H1 (cell line): ENCODE data around the gene CAPN10. TPM values are rescaled to one million over a fixed set of nuclear protein-coding genes. Genes with fewer than 3 reads are reported as not detected.

ENCODE experiments used
- CTCF ChIA-PET: fragments of 300-600 bp; sonication (Branson Sonifier 250); formaldehyde crosslinking; loops from one replicate; lab custom pipeline; 2021; ENCODE audit not compliant: partially characterized antibody; lab: Charles Lee
- POLR2A ChIA-PET: fragments of 300-600 bp; sonication (Branson Sonifier 250); formaldehyde crosslinking; loops from one replicate; lab custom pipeline; 2021; ENCODE audit warnings: inconsistent platforms; ENCODE audit not compliant: partially characterized antibody; lab: Charles Lee
- DNase-seq, 2 experiments: peaks; one replicate each; pipeline versions ENCODE4 v3.0.0 to v3.0.0-alpha.2; 2010 to 2022; ENCODE audit warnings: low spot score in 2 of 2, low read depth in 1 of 2, mixed read lengths in 1 of 2
- FAIRE-seq: peaks from 2 replicates; lab custom pipeline; 2011; peaks lifted over from hg19 to GRCh38; lab: Jason Lieb, UNC
- H2AFZ ChIP-seq: 2 replicates; pipeline ENCODE4 v1.8.1; 2012; ENCODE audit warnings: low read length, inconsistent platforms
- H2AK5ac ChIP-seq: 2 replicates; pipeline ENCODE4 v1.6.1; 2013; ENCODE audit warnings: low read depth, low read length
- H2BK120ac ChIP-seq: replicated peaks from 2 replicates; pipeline ENCODE3; 2013; ENCODE audit warnings: low read depth, low read length, inconsistent platforms
- H2BK12ac ChIP-seq: 2 replicates; pipeline ENCODE4 v1.6.1; 2013; ENCODE audit warnings: low read depth, low read length
- H2BK15ac ChIP-seq: 2 replicates; pipeline ENCODE4 v1.6.1; 2013; ENCODE audit warnings: low read length
- H2BK20ac ChIP-seq: 2 replicates; pipeline ENCODE4 v1.6.1; 2013; ENCODE audit warnings: low read length
- H2BK5ac ChIP-seq: 2 replicates; pipeline ENCODE4 v1.6.1; 2013; ENCODE audit warnings: low read depth, low read length
- H3K14ac ChIP-seq: 2 replicates; pipeline ENCODE4 v1.6.1; 2013; ENCODE audit warnings: inconsistent platforms; ENCODE audit not compliant: insufficient read length
- H3K18ac ChIP-seq: 2 replicates; pipeline ENCODE4 v1.6.1; 2013; ENCODE audit warnings: low read length; ENCODE audit errors: extremely low read depth
- H3K23ac ChIP-seq: 2 replicates; pipeline ENCODE4 v1.6.1; 2013; ENCODE audit warnings: inconsistent platforms; ENCODE audit not compliant: insufficient read length
- H3K23me2 ChIP-seq: 2 replicates; pipeline ENCODE4 v1.6.1; 2013; ENCODE audit warnings: low read depth, low read length
- H3K27ac ChIP-seq: 2 replicates; pipeline ENCODE4 v1.6.1; 2011; ENCODE audit warnings: low read depth, low read length, inconsistent platforms
- H3K27me3 ChIP-seq, 4 experiments: replicated peaks in 1 of 4; 1 replicate in 1 of 4; 2 replicates in 3 of 4; pipeline versions ENCODE4 v1.6.1 to v1.8.1; 2011 to 2013; ENCODE audit warnings: low read length in 3 of 4, mild to moderate bottlenecking in 3 of 4, inconsistent platforms in 2 of 4, mixed read lengths in 2 of 4, moderate library complexity in 1 of 4; ENCODE audit not compliant: control insufficient read depth in 3 of 4, insufficient read depth in 3 of 4; ENCODE audit errors: extremely low read depth in 1 of 4
- H3K36me3 ChIP-seq, 4 experiments: 2 replicates each; pipeline versions ENCODE4 v1.6.1 to v1.8.1; 2011 to 2013; ENCODE audit warnings: mild to moderate bottlenecking in 4 of 4, low read length in 3 of 4, moderate library complexity in 2 of 4, control low read depth in 1 of 4, inconsistent platforms in 1 of 4; ENCODE audit not compliant: insufficient read depth in 4 of 4, control insufficient read depth in 2 of 4
- H3K4ac ChIP-seq: replicated peaks from 2 replicates; pipeline ENCODE3; 2013; ENCODE audit warnings: low read length, low read depth, mixed read lengths, inconsistent platforms; ENCODE audit not compliant: insufficient read length
- H3K4me1 ChIP-seq, 4 experiments: replicated peaks in 1 of 4; 1 replicate in 1 of 4; 2 replicates in 3 of 4; pipeline versions ENCODE4 v1.6.1 to v1.8.1; 2011 to 2013; ENCODE audit warnings: low read length in 3 of 4, inconsistent platforms in 2 of 4, mixed read lengths in 1 of 4; ENCODE audit not compliant: insufficient read depth in 4 of 4, control insufficient read depth in 3 of 4
- H3K4me2 ChIP-seq, 2 experiments: 2 replicates each; pipeline versions ENCODE4 v1.6.1 to v1.8.1; 2011 to 2013; ENCODE audit warnings: low read depth in 2 of 2, low read length in 2 of 2, control low read depth in 1 of 2, inconsistent platforms in 1 of 2, mild to moderate bottlenecking in 1 of 2; ENCODE audit not compliant: insufficient read depth in 1 of 2
- H3K4me3 ChIP-seq, 4 experiments: fragments of 200-600, 300-600 bp in 1 of 4; sonication (generic), shearing (Covaris generic), sonication (Bioruptor Twin) in 1 of 4; 2 replicates each; pipeline versions ENCODE4 v1.5.1 to v1.8.1; 2011 to 2016; ENCODE audit warnings: low read length in 4 of 4, low read depth in 3 of 4, control low read depth in 2 of 4, inconsistent platforms in 2 of 4, mild to moderate bottlenecking in 2 of 4, mixed read lengths in 1 of 4, moderate library complexity in 1 of 4; ENCODE audit not compliant: insufficient read depth in 2 of 4; ENCODE audit errors: extremely low read depth in 1 of 4
- H3K56ac ChIP-seq: replicated peaks from 2 replicates; pipeline ENCODE3; 2013; ENCODE audit warnings: low read depth, mild to moderate bottlenecking, mixed read lengths, low read length, inconsistent platforms; ENCODE audit not compliant: insufficient read length
- H3K79me1 ChIP-seq: 2 replicates; pipeline ENCODE4 v1.6.1; 2013; ENCODE audit warnings: low read depth, low read length, control low read depth
- H3K79me2 ChIP-seq, 2 experiments: 2 replicates each; pipeline versions ENCODE4 v1.6.1 to v1.8.1; 2012 to 2013; ENCODE audit warnings: low read length in 2 of 2, mild to moderate bottlenecking in 2 of 2, inconsistent platforms in 1 of 2; ENCODE audit not compliant: insufficient read depth in 2 of 2, control insufficient read depth in 1 of 2
- H3K9ac ChIP-seq, 4 experiments: replicated peaks in 1 of 4; 1 replicate in 1 of 4; 2 replicates in 3 of 4; pipeline versions ENCODE4 v1.6.1 to v1.8.1; 2011 to 2013; ENCODE audit warnings: low read depth in 3 of 4, low read length in 3 of 4, control low read depth in 2 of 4, mild to moderate bottlenecking in 2 of 4, moderate library complexity in 2 of 4, inconsistent platforms in 1 of 4; ENCODE audit errors: extremely low read depth in 1 of 4
- H3K9me3 ChIP-seq, 2 experiments: 2 replicates each; pipeline versions ENCODE4 v1.6.1 to v1.8.1; 2012 to 2013; ENCODE audit warnings: mild to moderate bottlenecking in 2 of 2, moderate library complexity in 2 of 2, control low read depth in 1 of 2, inconsistent platforms in 1 of 2, low read depth in 1 of 2, low read length in 1 of 2, mixed read lengths in 1 of 2; ENCODE audit not compliant: insufficient read depth in 2 of 2
- H4K20me1 ChIP-seq, 2 experiments: replicated peaks in 1 of 2; 2 replicates each; pipeline versions ENCODE3 to v1.8.1; 2011 to 2013; ENCODE audit warnings: inconsistent platforms in 2 of 2, low read length in 2 of 2, mild to moderate bottlenecking in 1 of 2; ENCODE audit not compliant: insufficient read depth in 2 of 2, control insufficient read depth in 1 of 2
- H4K5ac ChIP-seq: 2 replicates; pipeline ENCODE4 v1.6.1; 2013; ENCODE audit warnings: low read length, low read depth, mixed read lengths, inconsistent platforms; ENCODE audit not compliant: insufficient read length
- H4K8ac ChIP-seq: 2 replicates; pipeline ENCODE4 v1.8.0; 2013; ENCODE audit warnings: mild to moderate bottlenecking, moderate library complexity, low read length, inconsistent platforms; ENCODE audit not compliant: insufficient read depth; ENCODE audit errors: extremely low read depth
- H4K91ac ChIP-seq: replicated peaks from 2 replicates; pipeline ENCODE3; 2013; ENCODE audit warnings: low read length, mixed read lengths, inconsistent platforms; ENCODE audit not compliant: insufficient read length
- CHD1 ChIP-seq: IDR thresholded peaks from 2 replicates; pipeline ENCODE4 v1.6.1; 2012; ENCODE audit warnings: low read depth, low read length, improper control_type of control experiment
- EGR1 ChIP-seq: IDR thresholded peaks from 2 replicates; pipeline ENCODE4 v1.6.1; 2011; ENCODE audit warnings: low read depth, low read length, borderline replicate concordance
- MAX ChIP-seq: IDR thresholded peaks from 2 replicates; pipeline ENCODE4 v1.6.1; 2012; ENCODE audit warnings: inconsistent platforms
- POU5F1 ChIP-seq: IDR thresholded peaks from 2 replicates; pipeline ENCODE4 v1.6.1; 2011; ENCODE audit warnings: low read depth, mild to moderate bottlenecking, low read length, moderate library complexity
- SIN3A ChIP-seq, 2 experiments: IDR thresholded peaks in 1 of 2; conservative IDR thresholded peaks in 1 of 2; 2 replicates each; pipeline ENCODE4 v1.6.1; 2011 to 2012; ENCODE audit warnings: low read length in 2 of 2, improper control_type of control experiment in 1 of 2, low read depth in 1 of 2, mild to moderate bottlenecking in 1 of 2
- WGBS, 2 experiments: shearing (Covaris generic) in 1 of 2; methylation state at CpG; one replicate each; pipeline versions ENCODE4 v1.1.6 to v1.1.7; 2013 to 2015; ENCODE audit warnings: low lambda C conversion rate in 2 of 2, mixed read lengths in 2 of 2, inconsistent platforms in 1 of 2, low coverage in 1 of 2, missing lambda C conversion rate in 1 of 2; ENCODE audit not compliant: insufficient replicate concordance in 2 of 2, insufficient coverage in 1 of 2, insufficient read length in 1 of 2; ENCODE audit errors: extremely low coverage in 1 of 2, missing lambda C conversion rate in 1 of 2; 5-methylcytosine and 5-hydroxymethylcytosine counted together
- polyA plus RNA-seq, 7 experiments: library from polyadenylated mRNA; depleted of rRNA in 3 of 7; stranded (reverse) in 5 of 7; unstranded in 2 of 7; fragments of >200 nt in 5 of 7; fragments of 200-250 nt in 2 of 7; gene quantifications; 1 replicate in 5 of 7; 2 replicates in 1 of 7; 4 replicates in 1 of 7; pipeline versions ENCODE4 v1.2.1 to v1.2.3, GENCODE V29; 2011 to 2013; ENCODE audit warnings: missing spikeins in 2 of 7, mixed read lengths in 2 of 7
- total RNA-seq: library from RNA; stranded (reverse); fragmentation: NEBNext Ultra II Directional; extraction: Animal tissue kit (Norgen Biotek cat#: 25700); gene quantifications from 2 replicates; pipeline ENCODE4 v1.2.1, GENCODE V29; 2021
- TF ChIP-seq, protein P1 (sequence below), 3 experiments: IDR thresholded peaks; 1 replicate in 2 of 3; 2 replicates in 1 of 3; pipeline versions ENCODE4 v1.5.1 to v1.6.1; 2011; ENCODE audit warnings: low read length in 3 of 3, mild to moderate bottlenecking in 3 of 3, inconsistent platforms in 2 of 3, low read depth in 1 of 3, moderate library complexity in 1 of 3; ENCODE audit not compliant: insufficient read depth in 1 of 3; ENCODE audit errors: control extremely low read depth in 1 of 3

The CAPN10 gene
- total and polyA plus RNA-seq, 2 of the 8 experiments (the other 6 are each of a cell fraction or from before 2014, with no cell fraction given): 30.7 to 39.8 TPM

DNA sequence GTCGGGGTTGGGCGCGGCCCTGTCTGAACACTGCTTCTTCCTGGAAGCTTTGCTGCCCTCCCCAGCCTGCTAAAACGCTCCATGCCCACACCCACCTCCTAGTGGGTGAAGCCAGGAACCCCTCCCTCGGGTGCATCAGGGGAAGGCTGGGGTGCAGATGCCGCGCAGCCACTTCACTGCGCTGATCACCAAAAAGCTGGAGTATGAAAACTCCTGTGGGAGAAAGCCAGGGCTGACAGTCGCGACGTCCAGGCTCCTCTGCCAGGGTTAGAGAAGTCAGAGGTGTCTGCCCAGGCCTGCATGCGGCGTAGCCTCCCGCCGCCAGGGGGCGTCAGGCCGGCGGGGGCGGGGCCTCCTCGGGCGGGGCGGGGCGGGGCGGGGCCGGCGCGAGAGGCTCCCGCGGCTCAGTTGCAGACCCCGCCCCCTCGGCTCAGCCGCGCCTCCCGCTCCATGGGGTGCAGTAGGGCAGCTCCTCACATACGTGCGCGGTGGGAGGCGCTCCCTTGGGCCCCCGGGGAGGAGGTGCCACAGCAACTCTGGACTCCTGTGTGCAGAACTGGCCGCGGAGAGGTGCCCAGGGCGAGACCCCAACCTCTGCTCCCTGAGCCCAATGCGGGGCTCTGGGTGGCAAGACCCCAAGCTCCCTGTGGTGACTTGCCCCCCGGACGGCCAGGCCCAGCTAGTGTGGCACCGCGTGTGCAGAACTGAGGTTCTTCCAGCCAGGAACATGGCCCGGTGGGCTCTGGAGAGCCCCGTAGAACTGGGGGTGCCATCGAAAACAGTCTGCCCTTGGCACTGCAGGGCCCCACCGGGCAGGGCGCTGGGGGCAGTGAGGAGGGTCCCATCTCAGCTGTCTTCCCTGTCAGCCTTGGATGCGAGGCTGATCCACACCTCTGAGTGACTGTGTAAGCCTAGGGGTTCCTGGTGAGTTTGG lies 20.1 kb upstream of the CAPN10 start:
- Histone ChIP-seq H3K18ac (peak overlapping the region; percentile 60; the same call in 1 of the 2 replicates), H3K79me2 (no peaks in the 10 kb centered on the region), H3K36me3 (no peaks in the 10 kb centered on the region), H2BK120ac (no peak overlapping the region), H3K23ac (no peak overlapping the region), H4K91ac (no peak overlapping the region), H3K9me3 (no peaks in the 10 kb centered on the region), H3K56ac (no peak overlapping the region), H4K5ac (no peak overlapping the region), H3K27me3 (peaks cover 18 to 34% (median 30%) of the 10 kb centered on the region in 4 experiments), H2AK5ac (no peak overlapping the region), H3K4ac (no peak overlapping the region), H3K27ac (no peak overlapping the region), H4K20me1 (peaks cover 3 to 12% of the 10 kb centered on the region in 2 experiments), H3K4me2 (peak overlapping the region; percentile 63 to 88), H3K79me1 (no peaks in the 10 kb centered on the region), H2BK5ac (no peak overlapping the region; the same call in 1 of the 2 replicates), H3K23me2 (peaks cover 10% of the 10 kb centered on the region; the same call in 1 of the 2 replicates), H3K4me1 (peaks cover 0 to 30% (median 21%) of the 10 kb centered on the region in 4 experiments; a peak in 6 of 7 replicates), H2BK20ac (no peak overlapping the region), H3K14ac (no peak overlapping the region), H2BK12ac (peak overlapping the region; percentile 35; the same call in 1 of the 2 replicates), H3K4me3 (peak overlapping the region in 2 of 4 experiments; percentile 19 to 49; a peak in 5 of 8 replicates), H4K8ac (peak overlapping the region; percentile 15; the same call in 1 of the 2 replicates), H2BK15ac (no peak overlapping the region; the same call in 1 of the 2 replicates), H2AFZ (peak overlapping the region; percentile 91; the same call in 1 of the 2 replicates), H3K9ac (no peak overlapping the region)
- FAIRE-seq (no peak), DNase-seq (peak in 1 of 2 experiments; percentile 87)
- CTCF ChIA-PET: interaction anchor here (0.6 to 5.3 kb wide), 19 partner anchors 8 to 130 kb away, joined by 3 to 37 read pairs (median 4); partner anchors contain the start of genes ANKMY1 and CAPN10
- 36% methylated on average over 34 of the region's 53 CpGs; no CpG with 5 or more reads in 1 of the 2 experiments for WGBS, 2 experiments
- POLR2A ChIA-PET: interaction anchor here (0.7 to 3.0 kb wide), 4 partner anchors 9 to 23 kb away, joined by 3 to 21 read pairs (median 4); partner anchors contain the start of genes ANKMY1 and CAPN10
- TF ChIP-seq POU5F1 (no peak), CHD1 (no peak), SIN3A (conservative IDR thresholded peaks at IDR 0.05 in 1 of 2, IDR thresholded peaks at IDR 0.05 in 1 of 2; ENCODE audit: low read depth in 1 of 2, low read length in 2 of 2) (0 out of 4 replicates have a peak, but pooled peaks of 1 of the 2 experiments have one; percentile 42), MAX (peak; percentile 40; the same call in 1 of the 2 replicates), EGR1 (no peak)
- TF ChIP-seq, protein P1, sequence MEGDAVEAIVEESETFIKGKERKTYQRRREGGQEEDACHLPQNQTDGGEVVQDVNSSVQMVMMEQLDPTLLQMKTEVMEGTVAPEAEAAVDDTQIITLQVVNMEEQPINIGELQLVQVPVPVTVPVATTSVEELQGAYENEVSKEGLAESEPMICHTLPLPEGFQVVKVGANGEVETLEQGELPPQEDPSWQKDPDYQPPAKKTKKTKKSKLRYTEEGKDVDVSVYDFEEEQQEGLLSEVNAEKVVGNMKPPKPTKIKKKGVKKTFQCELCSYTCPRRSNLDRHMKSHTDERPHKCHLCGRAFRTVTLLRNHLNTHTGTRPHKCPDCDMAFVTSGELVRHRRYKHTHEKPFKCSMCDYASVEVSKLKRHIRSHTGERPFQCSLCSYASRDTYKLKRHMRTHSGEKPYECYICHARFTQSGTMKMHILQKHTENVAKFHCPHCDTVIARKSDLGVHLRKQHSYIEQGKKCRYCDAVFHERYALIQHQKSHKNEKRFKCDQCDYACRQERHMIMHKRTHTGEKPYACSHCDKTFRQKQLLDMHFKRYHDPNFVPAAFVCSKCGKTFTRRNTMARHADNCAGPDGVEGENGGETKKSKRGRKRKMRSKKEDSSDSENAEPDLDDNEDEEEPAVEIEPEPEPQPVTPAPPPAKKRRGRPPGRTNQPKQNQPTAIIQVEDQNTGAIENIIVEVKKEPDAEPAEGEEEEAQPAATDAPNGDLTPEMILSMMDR (IDR thresholded peaks at IDR 0.05; ENCODE audit: control extremely low read depth in 1 of 3, insufficient read depth in 1 of 3, low read depth in 1 of 3, low read length in 3 of 3): peak in 2 of 3 experiments; percentile 65 to 76; a peak in 3 of 4 replicates
